Activated B cell treated with CpG ODN at 0.5 μM for 24 hours (primary cell): ENCODE data around the gene BCAN. TPM values are rescaled to one million over a fixed set of nuclear protein-coding genes. Genes with fewer than 3 reads are reported as not detected.
"Not testable (repeated sequence)": the region's sequence is repeated elsewhere in the genome, so short reads cannot be mapped to it uniquely, and the experiment has no call there.

ENCODE experiments used
- ATAC-seq: fragments of 200-7000 bp; cut with Tn5 transposase; one replicate; pipeline ENCODE4 v1.10.0; 2021; ENCODE audit warnings: low read depth, mild to moderate bottlenecking, moderate library complexity
- CTCF ChIA-PET: fragments of 350-600 bp; sonication (Branson Sonifier 250); formaldehyde crosslinking; loops from one replicate; lab custom pipeline; 2021; ENCODE audit warnings: antibody characterized with exemption; lab: Charles Lee
- POLR2A ChIA-PET: fragments of 350-600 bp; sonication (Branson Sonifier 250); formaldehyde crosslinking; loops from one replicate; lab custom pipeline; 2021; ENCODE audit warnings: antibody characterized with exemption; lab: Charles Lee
- DNase-seq: peaks from one replicate; pipeline ENCODE4 v3.0.0; 2022
- H3K27ac Mint-ChIP-seq: one replicate; pipeline ENCODE4 v1.8.0; 2020; ENCODE audit warnings: mixed read lengths
- H3K27me3 Mint-ChIP-seq: one replicate; pipeline ENCODE4 v1.8.0; 2021; ENCODE audit warnings: mixed read lengths
- H3K36me3 Mint-ChIP-seq: one replicate; pipeline ENCODE4 v1.8.0; 2021; ENCODE audit warnings: low read depth, mixed read lengths
- H3K4me1 Mint-ChIP-seq: one replicate; pipeline ENCODE4 v1.8.0; 2021; ENCODE audit warnings: mixed read lengths
- H3K4me3 Mint-ChIP-seq: one replicate; pipeline ENCODE4 v1.8.0; 2020; ENCODE audit warnings: mild to moderate bottlenecking, mixed read lengths
- H3K9me3 Mint-ChIP-seq: one replicate; pipeline ENCODE4 v1.8.0; 2020; ENCODE audit warnings: mixed read lengths
- CTCF ChIP-seq: fragments of 200-600 bp; IDR thresholded peaks from one replicate; pipeline ENCODE4 v1.8.0; 2022; ENCODE audit warnings: antibody characterized with exemption, mild to moderate bottlenecking
- intact Hi-C: fragments of 100-400 bp; cut with micrococcal nuclease; formaldehyde crosslinking; loops from one replicate; pipeline ENCODE4 v1.15.1; 2024
- total RNA-seq: library from RNA; stranded (reverse); gene quantifications from 2 replicates; pipeline ENCODE4 v1.2.3, GENCODE V29; 2022

Gene BCAN
- total RNA-seq, 1 donor from 2014 or later = 0.51 TPM

GRCh38 chr1:156626079-156626438 is 15.9 kb upstream of the BCAN start:
- intact Hi-C loops = loop anchor here (1.0 to 2.0 kb wide), 3 partner anchors 17 to 99 kb away; partner anchors contain the start of gene BCAN
- Mint-ChIP-seq H3K4me1 (peaks cover 12% of the 10 kb centered on the region), H3K4me3 (peak overlapping the region; percentile 74), H3K27ac (no peak overlapping the region), H3K27me3 (peaks cover 34% of the 10 kb centered on the region), H3K9me3 (no peaks in the 10 kb centered on the region), H3K36me3 (no peaks in the 10 kb centered on the region)
- no peak for ATAC-seq
- ChIA-PET POLR2A (interaction anchor here (1.0 to 1.2 kb wide), 2 partner anchors 31 to 52 kb away, joined by 3 read pairs; no protein-coding TSS in a partner anchor), CTCF (interaction anchor here (1.2 to 5.4 kb wide), 13 partner anchors 9 to 302 kb away, joined by 3 to 63 read pairs (median 5); partner anchors contain the start of genes NAXE and NES)
- no peak for TF ChIP-seq CTCF
- DNase-seq = no peak

DNA sequence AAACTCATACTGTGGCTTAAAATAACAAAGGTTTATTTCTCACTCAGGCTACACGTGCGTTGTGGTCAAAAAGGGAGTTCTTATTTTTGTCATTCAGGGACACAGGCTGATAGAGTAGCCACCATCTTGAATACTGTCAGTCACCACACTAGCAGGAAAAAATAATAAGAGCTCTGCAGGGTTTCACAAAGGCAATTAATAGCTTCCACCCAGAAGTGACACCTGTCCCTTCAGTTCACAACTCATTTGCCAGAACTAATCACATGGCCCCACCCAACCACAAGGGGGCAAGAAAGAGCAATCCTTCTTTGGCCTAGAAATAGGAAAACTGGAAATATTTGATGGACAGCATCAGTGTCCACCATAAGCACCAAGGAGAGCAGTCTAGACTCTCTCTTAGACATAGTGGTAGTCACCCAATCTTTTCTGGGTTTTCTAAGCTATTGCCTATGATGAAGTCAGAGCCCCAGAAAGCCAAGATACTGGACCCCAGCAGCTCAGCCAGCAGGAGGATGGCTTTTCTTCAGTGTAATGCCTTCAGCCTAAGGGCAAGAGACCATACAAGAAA is 14.5 kb upstream of the BCAN start:
- H3K4me3 Mint-ChIP-seq = no peak overlapping the region
- ChIA-PET CTCF (interaction anchor here (0.7 to 5.4 kb wide), 28 partner anchors 13 to 300 kb away, joined by 3 to 63 read pairs (median 4); partner anchors contain the start of genes BCAN, GPATCH4, NAXE and NES), POLR2A (interaction anchor here (0.8 kb wide), 1 partner anchor 39 kb away, joined by 3 read pairs; no protein-coding TSS in a partner anchor)
- TF ChIP-seq CTCF = no peak
- peaks cover 39% of the 10 kb centered on the region for H3K27me3 Mint-ChIP-seq
- ATAC-seq = peak; percentile 32
- peaks cover 12% of the 10 kb centered on the region for H3K4me1 Mint-ChIP-seq
- intact Hi-C loops = loop anchor here (1.0 to 2.0 kb wide), 2 partner anchors 15 to 30 kb away; partner anchors contain the start of gene BCAN
- no peak for DNase-seq
- no peaks in the 10 kb centered on the region for H3K9me3 Mint-ChIP-seq
- H3K36me3 Mint-ChIP-seq = no peaks in the 10 kb centered on the region
- peak overlapping the region; percentile 30 for H3K27ac Mint-ChIP-seq

- no peak overlapping the region for H3K4me3 Mint-ChIP-seq
- peaks cover 9% of the 10 kb centered on the region for H3K4me1 Mint-ChIP-seq
- intact Hi-C loops = no loop called here
- H3K9me3 Mint-ChIP-seq = no peaks in the 10 kb centered on the region
- ChIA-PET POLR2A (no interaction called here), CTCF (interaction anchor here (0.7 kb wide), 1 partner anchor 92 kb away, joined by 3 read pairs; no protein-coding TSS in a partner anchor)
- no peak for TF ChIP-seq CTCF
- no peak overlapping the region for H3K27ac Mint-ChIP-seq
- no peak for DNase-seq
- H3K36me3 Mint-ChIP-seq = no peaks in the 10 kb centered on the region
- no peak for ATAC-seq
- H3K27me3 Mint-ChIP-seq = peaks cover 49% of the 10 kb centered on the region
Observed at GRCh38 chr1:156629823-156630449, 12.0 kb upstream of the BCAN start.

GRCh38 chr1:156631152-156631551 is 10.8 kb upstream of the BCAN start:
- POLR2A ChIA-PET, H3K4me3 Mint-ChIP-seq, H3K36me3 Mint-ChIP-seq, intact Hi-C loops, H3K9me3 Mint-ChIP-seq, H3K27ac Mint-ChIP-seq, H3K4me1 Mint-ChIP-seq, ATAC-seq, CTCF ChIA-PET, DNase-seq: not testable (repeated sequence)
- H3K27me3 Mint-ChIP-seq = peaks cover 44% of the 10 kb centered on the region

- TF ChIP-seq CTCF = no peak
- Mint-ChIP-seq H3K4me1 (peaks cover under 1% of the 10 kb centered on the region), H3K27me3 (peaks cover 45% of the 10 kb centered on the region), H3K4me3 (no peak overlapping the region), H3K9me3 (no peaks in the 10 kb centered on the region), H3K36me3 (no peaks in the 10 kb centered on the region), H3K27ac (no peak overlapping the region)
- intact Hi-C loops = no loop called here
- DNase-seq (no peak), ATAC-seq (no peak)
- CTCF ChIA-PET = interaction anchor here (1.2 kb wide), 1 partner anchor 19 kb away, joined by 3 read pairs; no protein-coding TSS in a partner anchor
- POLR2A ChIA-PET = interaction anchor here (0.6 kb wide), 1 partner anchor 15 kb away, joined by 4 read pairs; no protein-coding TSS in a partner anchor
Observed at GRCh38 chr1:156632355-156632754, 9.6 kb upstream of the BCAN start.
